K562 (cell line): ENCODE measurements around the gene CACNA1C. TPM values are rescaled to one million over a fixed set of nuclear protein-coding genes. Genes with fewer than 3 reads are reported as not detected.

Experiments used
- NR2C1 ChIP-seq, 2 experiments: fragments of 450-650 bp; IDR thresholded peaks; 2 replicates each; pipeline ENCODE4 v1.6.1; 2017; ENCODE audit warnings: mild to moderate bottlenecking in 2 of 2, antibody characterized with exemption in 1 of 2, inconsistent platforms in 1 of 2, missing compliant biosample characterization in 1 of 2, missing genetic modification characterization in 1 of 2
- RBFOX2 ChIP-seq: fragments of 200-400 bp; formaldehyde crosslinking; IDR thresholded peaks from 2 replicates; pipeline ENCODE4 v1.6.1; 2017; ENCODE audit warnings: low read depth, mild to moderate bottlenecking, low read length, moderate library complexity
- RBM39 ChIP-seq: fragments of 200-400 bp; formaldehyde crosslinking; optimal IDR thresholded peaks from 2 replicates; pipeline ENCODE3; 2018; ENCODE audit warnings: low read depth, low read length
- RCOR1 ChIP-seq, 2 experiments: IDR thresholded peaks; 2 replicates each; pipeline ENCODE4 v1.6.1; 2012; ENCODE audit warnings: low read depth in 2 of 2, low read length in 2 of 2, borderline replicate concordance in 1 of 2, improper control_type of control experiment in 1 of 2
- SREBF2 ChIP-seq: sonication (generic); formaldehyde crosslinking; IDR thresholded peaks from 2 replicates; pipeline ENCODE4 v1.4.0; 2020; ENCODE audit warnings: mild to moderate bottlenecking, missing genetic modification reagents
- TAL1 ChIP-seq: fragments of 450-650 bp; IDR thresholded peaks from 2 replicates; pipeline ENCODE4 v1.6.1; 2016; ENCODE audit warnings: mild to moderate bottlenecking
- ZNF592 ChIP-seq: fragments of 450-650 bp; IDR thresholded peaks from 2 replicates; pipeline ENCODE4 v1.6.1; 2017; ENCODE audit warnings: antibody characterized with exemption, mild to moderate bottlenecking
- polyA plus RNA-seq, 8 experiments: library from polyadenylated mRNA; depleted of rRNA in 4 of 8; stranded (reverse) in 5 of 8; unstranded in 3 of 8; fragments of >200 nt; fragmentation: Nextera tagmentation in 2 of 8; fragmentation: Illumina TruSeq in 1 of 8; extraction: Ambion mirVana in 2 of 8; extraction: Trizol in 1 of 8; gene quantifications; 2 replicates each; pipeline versions ENCODE4 v1.2.1 to v1.2.3, GENCODE V29; 2011 to 2014; ENCODE audit warnings: inconsistent platforms in 1 of 8, missing spikeins in 1 of 8
- total RNA-seq, 7 experiments: library from RNA; depleted of rRNA in 6 of 7; stranded (reverse); fragments of >200 nt in 6 of 7; fragmentation: Illumina TruSeq in 2 of 7; extraction: Trizol in 2 of 7; gene quantifications; 2 replicates each; pipeline versions ENCODE4 v1.2.1 to v1.2.3, GENCODE V29; 2011 to 2021; ENCODE audit warnings: low replicate concordance in 1 of 7

Gene CACNA1C
- total and polyA plus RNA-seq, 9 of the 15 experiments (the other 6 are each of a cell fraction or from before 2014, with no cell fraction given): not detected

GRCh38 chr12:2353691-2354090, 300.9 kb downstream of the CACNA1C start (continued):
- TF ChIP-seq ZNF592 (no peak), RCOR1 (IDR thresholded peaks at IDR 0.05; ENCODE audit: borderline replicate concordance in 1 of 2, low read depth in 2 of 2, low read length in 2 of 2) (no peak), NR2C1 (IDR thresholded peaks at IDR 0.05) (no peak), NR2C1 (tag; IDR thresholded peaks at IDR 0.05) (no peak), TAL1 (no peak), RBFOX2 (no peak), SREBF2 (no peak), RBM39 (no peak)
